B cell (primary cell): Measurements from ENCODE around the gene SIPA1L3. TPM values are rescaled to one million over a fixed set of nuclear protein-coding genes. Genes with fewer than 3 reads are reported as not detected.

Experiments
- ATAC-seq: fragments of 200-7000 bp; cut with Tn5 transposase; one replicate; pipeline ENCODE4 v1.10.0; 2021; ENCODE audit warnings: low read depth, mild to moderate bottlenecking, moderate number of reproducible peaks, moderate library complexity
- CTCF ChIA-PET: fragments of 350-600 bp; sonication (Branson Sonifier 250); formaldehyde crosslinking; loops from one replicate; lab custom pipeline; 2021; ENCODE audit warnings: antibody characterized with exemption, inconsistent platforms; lab: Charles Lee
- POLR2A ChIA-PET: fragments of 350-600 bp; sonication (Branson Sonifier 250); formaldehyde crosslinking; loops from one replicate; lab custom pipeline; 2021; ENCODE audit warnings: antibody characterized with exemption; lab: Charles Lee
- DNase-seq: peaks from one replicate; pipeline ENCODE4 v3.0.0; 2013
- H2AFZ ChIP-seq: 2 replicates; pipeline ENCODE4 v1.6.1; 2012; ENCODE audit warnings: mild to moderate bottlenecking, low read depth, low read length; ENCODE audit not compliant: insufficient read depth, poor library complexity, severe bottlenecking
- H3K27ac ChIP-seq, 2 donors: 1 replicate in 1 of 2; 2 replicates in 1 of 2; pipeline ENCODE4 v1.5.1; 2012 to 2013; ENCODE audit warnings: low read length in 2 of 2, mild to moderate bottlenecking in 2 of 2, moderate library complexity in 1 of 2
- H3K27me3 ChIP-seq, 4 experiments: fragments of 200-600 bp in 1 of 4; sonication (generic) in 1 of 4; replicated peaks in 1 of 4; 1 replicate in 2 of 4; 2 replicates in 2 of 4; pipeline versions ENCODE4 v1.6.1 to v1.7.0; 2013 to 2016; ENCODE audit warnings: low read length in 3 of 4, mild to moderate bottlenecking in 2 of 4, mixed read lengths in 1 of 4, moderate library complexity in 1 of 4; ENCODE audit not compliant: insufficient read depth in 4 of 4, control insufficient read depth in 3 of 4; ENCODE audit errors: control extremely low read depth in 1 of 4
- H3K36me3 ChIP-seq, 2 experiments: replicated peaks in 1 of 2; 1 replicate in 1 of 2; 2 replicates in 1 of 2; pipeline versions ENCODE4 v1.6.1 to v1.7.1; 2013; ENCODE audit warnings: low read length in 1 of 2; ENCODE audit not compliant: insufficient read depth in 2 of 2, control insufficient read depth in 1 of 2; ENCODE audit errors: control extremely low read depth in 1 of 2, extremely low read depth in 1 of 2
- H3K4me1 ChIP-seq, 2 donors: fragments of 200-600 bp in 1 of 2; sonication (generic) in 1 of 2; 1 replicate in 1 of 2; 2 replicates in 1 of 2; pipeline versions ENCODE4 v1.5.1 to v1.6.1; 2013 to 2017; ENCODE audit warnings: low read length in 2 of 2; ENCODE audit not compliant: control insufficient read depth in 2 of 2, insufficient read depth in 2 of 2
- H3K4me2 ChIP-seq: replicated peaks from 2 replicates; pipeline ENCODE3; 2012; ENCODE audit warnings: mild to moderate bottlenecking, low read depth, low read length; ENCODE audit not compliant: poor library complexity, severe bottlenecking
- H3K4me3 ChIP-seq, 5 experiments: fragments of 200-600 bp in 1 of 5; sonication (generic) in 1 of 5; 1 replicate in 3 of 5; 2 replicates in 2 of 5; pipeline versions ENCODE4 v1.5.1 to v1.7.0; 2011 to 2016; ENCODE audit warnings: low read length in 4 of 5, mild to moderate bottlenecking in 4 of 5, low read depth in 2 of 5, control low read depth in 1 of 5, moderate library complexity in 1 of 5; ENCODE audit not compliant: insufficient read depth in 1 of 5; ENCODE audit errors: control extremely low read depth in 1 of 5, extremely low read depth in 1 of 5
- H3K79me2 ChIP-seq: fragments of 200-600 bp; sonication (generic); one replicate; pipeline ENCODE4 v1.6.0; 2016; ENCODE audit warnings: low read length; ENCODE audit not compliant: control insufficient read depth, insufficient read depth
- H3K9ac ChIP-seq: fragments of 200-600 bp; sonication (generic); 2 replicates; pipeline ENCODE4 v1.6.1; 2017; ENCODE audit warnings: mild to moderate bottlenecking, low read length, moderate library complexity
- H3K9me3 ChIP-seq, 3 donors: one replicate each; pipeline versions ENCODE4 v1.6.1 to v1.7.1; 2013; ENCODE audit warnings: low read length in 2 of 3; ENCODE audit not compliant: control insufficient read depth in 2 of 3, insufficient read depth in 1 of 3; ENCODE audit errors: control extremely low read depth in 1 of 3
- H4K20me1 ChIP-seq: 2 replicates; pipeline ENCODE4 v1.6.0; 2012; ENCODE audit warnings: mild to moderate bottlenecking, low read length; ENCODE audit not compliant: insufficient read depth, control insufficient read depth, poor library complexity, severe bottlenecking
- H3K27ac Mint-ChIP-seq: one replicate; pipeline ENCODE4 v1.8.0; 2021; ENCODE audit warnings: mixed read lengths
- H3K27me3 Mint-ChIP-seq: one replicate; pipeline ENCODE4 v1.8.0; 2021; ENCODE audit warnings: mixed read lengths
- H3K4me1 Mint-ChIP-seq: one replicate; pipeline ENCODE4 v1.8.0; 2021; ENCODE audit warnings: mixed read lengths
- H3K4me3 Mint-ChIP-seq: one replicate; pipeline ENCODE4 v1.8.0; 2021; ENCODE audit warnings: mixed read lengths
- H3K9me3 Mint-ChIP-seq: one replicate; pipeline ENCODE4 v1.8.0; 2022; ENCODE audit warnings: mixed read lengths; ENCODE audit not compliant: insufficient read depth
- EZH2 ChIP-seq: IDR thresholded peaks from 2 replicates; pipeline ENCODE4 v1.6.1; 2012; ENCODE audit warnings: borderline replicate concordance, low read depth, mild to moderate bottlenecking, moderate library complexity, low read length; ENCODE audit not compliant: insufficient read depth, poor library complexity, severe bottlenecking
- WGBS: methylation state at CpG from one replicate; pipeline ENCODE4 v1.1.5; 2013; ENCODE audit warnings: missing lambda C conversion rate; ENCODE audit not compliant: insufficient coverage; 5-methylcytosine and 5-hydroxymethylcytosine counted together
- intact Hi-C: fragments of 100-400 bp; cut with micrococcal nuclease; formaldehyde crosslinking; loops from one replicate; pipeline ENCODE4 v1.10.0; 2022
- polyA plus RNA-seq: library from polyadenylated mRNA; depleted of rRNA; stranded (reverse); fragments of >200 nt; gene quantifications from 2 replicates; pipeline ENCODE4 v1.2.3, GENCODE V29; 2012
- total RNA-seq, 2 donors: library from RNA; stranded (reverse); fragments of 120-200 nt in 1 of 2; gene quantifications; 1 replicate in 1 of 2; 2 replicates in 1 of 2; pipeline versions ENCODE4 v1.2.3 to v1.2.4, GENCODE V29; 2013 to 2022
- TF ChIP-seq, protein P1 (sequence below): fragments of 200-600 bp; IDR thresholded peaks from one replicate; pipeline ENCODE4 v1.8.0; 2022; ENCODE audit warnings: antibody characterized with exemption, mild to moderate bottlenecking

The SIPA1L3 gene
- total and polyA plus RNA-seq, 2 donors (not counting 1 experiment from before 2014, with no cell fraction given): 48.3 to 295 TPM

DNA sequence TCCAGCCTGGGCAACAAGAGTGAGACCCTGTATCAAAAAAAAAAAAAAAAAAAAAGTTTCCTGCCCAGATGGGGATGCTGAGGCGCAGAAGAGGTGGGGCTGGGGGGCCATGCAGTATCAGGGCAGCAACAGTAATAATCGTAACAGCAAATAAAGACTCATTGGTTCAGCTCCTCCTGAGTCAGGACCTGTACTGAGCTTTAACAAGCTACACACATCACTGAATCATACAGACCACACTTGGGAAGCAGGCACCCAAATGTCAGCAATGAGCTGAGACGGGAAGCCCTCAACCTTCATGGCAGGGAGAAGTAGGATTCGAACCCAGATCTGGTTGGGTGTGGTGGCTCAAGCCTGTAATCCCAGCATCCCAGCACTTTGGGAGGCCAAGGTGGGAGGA is 327.6 kb downstream of the SIPA1L3 start:
- ATAC-seq: no peak

DNA sequence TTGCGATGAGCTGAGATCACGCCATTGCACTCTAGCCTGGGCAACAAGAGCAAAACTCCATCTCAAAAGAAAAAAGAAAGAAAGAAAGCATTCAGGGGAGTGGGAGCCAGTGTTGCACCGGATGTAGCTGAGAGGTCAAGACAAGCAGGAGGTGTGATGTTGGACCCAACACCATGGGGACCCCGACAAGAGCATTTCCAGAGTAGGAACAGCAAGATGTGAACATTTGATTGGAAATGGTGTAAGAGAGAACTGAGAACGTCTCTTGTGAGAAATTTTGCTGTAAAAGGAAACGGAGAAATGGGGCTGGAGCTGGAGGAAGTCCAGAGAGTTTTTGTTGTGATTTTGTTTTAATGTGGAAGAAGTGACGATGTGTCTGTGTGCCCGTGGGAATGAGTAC is 332.8 kb downstream of the SIPA1L3 start:
- Histone ChIP-seq H3K36me3 (no peaks in the 10 kb centered on the region), H3K9me3 (no peaks in the 10 kb centered on the region), H2AFZ (no peak overlapping the region), H4K20me1 (no peaks in the 10 kb centered on the region), H3K79me2 (no peaks in the 10 kb centered on the region), H3K4me3 (no peak overlapping the region), H3K9ac (no peak overlapping the region), H3K4me2 (no peak overlapping the region), H3K27ac (no peak overlapping the region), H3K4me1 (peaks cover 3 to 11% of the 10 kb centered on the region in 2 donors), H3K27me3 (no peaks in the 10 kb centered on the region)
- TF ChIP-seq EZH2: no peak
- TF ChIP-seq, protein P1, sequence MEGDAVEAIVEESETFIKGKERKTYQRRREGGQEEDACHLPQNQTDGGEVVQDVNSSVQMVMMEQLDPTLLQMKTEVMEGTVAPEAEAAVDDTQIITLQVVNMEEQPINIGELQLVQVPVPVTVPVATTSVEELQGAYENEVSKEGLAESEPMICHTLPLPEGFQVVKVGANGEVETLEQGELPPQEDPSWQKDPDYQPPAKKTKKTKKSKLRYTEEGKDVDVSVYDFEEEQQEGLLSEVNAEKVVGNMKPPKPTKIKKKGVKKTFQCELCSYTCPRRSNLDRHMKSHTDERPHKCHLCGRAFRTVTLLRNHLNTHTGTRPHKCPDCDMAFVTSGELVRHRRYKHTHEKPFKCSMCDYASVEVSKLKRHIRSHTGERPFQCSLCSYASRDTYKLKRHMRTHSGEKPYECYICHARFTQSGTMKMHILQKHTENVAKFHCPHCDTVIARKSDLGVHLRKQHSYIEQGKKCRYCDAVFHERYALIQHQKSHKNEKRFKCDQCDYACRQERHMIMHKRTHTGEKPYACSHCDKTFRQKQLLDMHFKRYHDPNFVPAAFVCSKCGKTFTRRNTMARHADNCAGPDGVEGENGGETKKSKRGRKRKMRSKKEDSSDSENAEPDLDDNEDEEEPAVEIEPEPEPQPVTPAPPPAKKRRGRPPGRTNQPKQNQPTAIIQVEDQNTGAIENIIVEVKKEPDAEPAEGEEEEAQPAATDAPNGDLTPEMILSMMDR: no peak
- ATAC-seq: no peak
- ChIA-PET CTCF (interaction anchor here (0.7 to 1.3 kb wide), 3 partner anchors 16 to 180 kb away, joined by 3 to 8 read pairs (median 3); no protein-coding TSS in a partner anchor), POLR2A (no interaction called here)
- DNase-seq: no peak
- Mint-ChIP-seq H3K4me3 (no peak overlapping the region), H3K4me1 (peaks cover 5% of the 10 kb centered on the region), H3K9me3 (no peaks in the 10 kb centered on the region), H3K27ac (no peak overlapping the region), H3K27me3 (peaks cover 5% of the 10 kb centered on the region)
- intact Hi-C loops: loop anchor here (5.0 kb wide), 2 partner anchors 77 to 343 kb away; partner anchors contain the start of genes KCNK6 and YIF1B
- WGBS: 84% methylated on average over 6 of the region's 8 CpGs

More for the DNA sequence above, 327.6 kb downstream of the SIPA1L3 start:
- Histone ChIP-seq H3K4me3 (no peak overlapping the region), H3K4me2 (no peak overlapping the region), H3K4me1 (peaks cover 0 to 5% of the 10 kb centered on the region in 2 donors), H3K27me3 (peaks cover 0 to 40% (median 3%) of the 10 kb centered on the region in 4 experiments), H3K9ac (no peak overlapping the region), H3K36me3 (no peaks in the 10 kb centered on the region), H3K9me3 (no peaks in the 10 kb centered on the region), H4K20me1 (no peaks in the 10 kb centered on the region), H3K79me2 (no peaks in the 10 kb centered on the region), H3K27ac (no peak overlapping the region), H2AFZ (no peak overlapping the region)
- no peak for TF ChIP-seq EZH2
- TF ChIP-seq, protein P1: no peak
- H3K27me3 Mint-ChIP-seq: peaks cover 20% of the 10 kb centered on the region
- peaks cover 3% of the 10 kb centered on the region for H3K4me1 Mint-ChIP-seq
- CTCF ChIA-PET: interaction anchor here (0.7 to 3.8 kb wide), 19 partner anchors 9 to 654 kb away, joined by 3 to 24 read pairs (median 3); partner anchors contain the start of genes CATSPERG, FAM98C, PPP1R14A and PSMD8
- H3K9me3 Mint-ChIP-seq: no peaks in the 10 kb centered on the region
- H3K27ac Mint-ChIP-seq: no peak overlapping the region
- WGBS: 100% methylated on average over 4 of the region's 4 CpGs
- POLR2A ChIA-PET: interaction anchor here (0.6 to 0.7 kb wide), 5 partner anchors 18 to 1075 kb away, joined by 5 to 9 read pairs (median 6); no protein-coding TSS in a partner anchor
- no peak for DNase-seq
- intact Hi-C loops: loop anchor here (1.0 to 2.0 kb wide), 2 partner anchors 101 to 168 kb away; partner anchors contain the start of genes CATSPERG and FAM98C
- H3K4me3 Mint-ChIP-seq: no peak overlapping the region
